Measurements from ENCODE around the gene CPNE5. TPM values are rescaled to one million over a fixed set of nuclear protein-coding genes. Genes with fewer than 3 reads are reported as not detected.

The CPNE5 gene
- total RNA-seq, 1 experiment from 2014 or later: not detected

DNA sequence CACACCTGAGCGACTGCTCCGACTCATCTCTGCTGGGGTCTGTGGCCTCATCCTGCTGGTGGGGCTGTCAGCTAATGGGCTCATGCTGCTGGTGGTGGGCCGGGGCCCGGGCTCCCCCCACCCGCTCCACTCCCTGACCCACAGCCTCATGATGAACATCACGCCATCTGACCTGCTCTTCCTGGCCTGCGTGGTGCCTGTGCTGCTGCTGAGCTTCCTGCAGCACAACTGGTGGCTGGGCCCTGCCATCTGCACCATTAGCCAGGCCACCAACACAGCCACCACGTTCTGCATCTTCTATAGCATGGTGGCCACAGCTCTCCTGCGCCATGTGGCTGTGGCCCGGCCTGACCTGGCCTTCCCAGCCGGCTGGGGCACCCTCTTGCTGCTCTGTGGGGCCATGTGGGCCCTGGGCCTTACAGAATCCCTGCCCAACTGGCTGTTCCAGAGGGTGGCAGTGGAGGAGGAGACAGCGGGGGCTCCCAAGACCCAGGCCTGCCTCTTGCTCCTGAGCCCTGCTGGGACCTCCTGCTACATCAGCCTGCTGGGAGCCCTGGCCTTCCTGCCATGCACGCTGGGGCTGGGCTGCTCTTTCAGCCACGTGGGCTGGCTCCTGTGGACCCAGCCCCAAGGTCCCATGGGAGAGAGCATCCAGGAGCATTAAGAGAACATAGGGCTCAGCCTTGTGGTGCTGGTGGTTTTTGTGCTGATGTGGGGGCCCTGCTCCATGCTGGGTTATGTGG is 102.0 kb downstream of the CPNE5 start:
- H4K20me1 ChIP-seq (ENCODE audit: low read length): no peaks in the 10 kb centered on the region
- no peak overlapping the region for H3K27ac ChIP-seq (ENCODE audit: low read length)
- no peak overlapping the region for H3K4me3 ChIP-seq (ENCODE audit: low read length)
- H3K36me3 ChIP-seq (ENCODE audit: low read depth, low read length): no peaks in the 10 kb centered on the region
- no peaks in the 10 kb centered on the region for H3K27me3 ChIP-seq (ENCODE audit: low read length)
- no peak overlapping the region for H3K4me2 ChIP-seq (ENCODE audit: low read length)
- peaks cover 22% of the 10 kb centered on the region for H3K4me1 ChIP-seq (ENCODE audit: insufficient read depth, low read length)
- POLR2A ChIA-PET (ENCODE audit: unreplicated experiment): no interaction called here
- ATAC-seq (no peak), DNase-seq (no peak)
- intact Hi-C loops (cut with micrococcal nuclease): no loop called here
- H3F3A ChIP-seq (ENCODE audit: low read length, unreplicated experiment): no peaks in the 10 kb centered on the region
- no peaks in the 10 kb centered on the region for H3K9me3 ChIP-seq (ENCODE audit: low read length)
- H3K9ac ChIP-seq (ENCODE audit: low read length): no peak overlapping the region
- H2AFZ ChIP-seq (ENCODE audit: low read length): no peak overlapping the region
- CTCF ChIA-PET: no interaction called here
- TF ChIP-seq, protein P1, sequence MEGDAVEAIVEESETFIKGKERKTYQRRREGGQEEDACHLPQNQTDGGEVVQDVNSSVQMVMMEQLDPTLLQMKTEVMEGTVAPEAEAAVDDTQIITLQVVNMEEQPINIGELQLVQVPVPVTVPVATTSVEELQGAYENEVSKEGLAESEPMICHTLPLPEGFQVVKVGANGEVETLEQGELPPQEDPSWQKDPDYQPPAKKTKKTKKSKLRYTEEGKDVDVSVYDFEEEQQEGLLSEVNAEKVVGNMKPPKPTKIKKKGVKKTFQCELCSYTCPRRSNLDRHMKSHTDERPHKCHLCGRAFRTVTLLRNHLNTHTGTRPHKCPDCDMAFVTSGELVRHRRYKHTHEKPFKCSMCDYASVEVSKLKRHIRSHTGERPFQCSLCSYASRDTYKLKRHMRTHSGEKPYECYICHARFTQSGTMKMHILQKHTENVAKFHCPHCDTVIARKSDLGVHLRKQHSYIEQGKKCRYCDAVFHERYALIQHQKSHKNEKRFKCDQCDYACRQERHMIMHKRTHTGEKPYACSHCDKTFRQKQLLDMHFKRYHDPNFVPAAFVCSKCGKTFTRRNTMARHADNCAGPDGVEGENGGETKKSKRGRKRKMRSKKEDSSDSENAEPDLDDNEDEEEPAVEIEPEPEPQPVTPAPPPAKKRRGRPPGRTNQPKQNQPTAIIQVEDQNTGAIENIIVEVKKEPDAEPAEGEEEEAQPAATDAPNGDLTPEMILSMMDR (conservative IDR thresholded peaks at IDR 0.05; ENCODE audit: low read depth, low read length): no peak
- TF ChIP-seq EZH2phosphoT487 (IDR thresholded peaks at IDR 0.05; ENCODE audit: borderline replicate concordance, low read length): no peak
- no peak for TF ChIP-seq EZH2 (IDR thresholded peaks at IDR 0.05; ENCODE audit: low read length, unreplicated experiment)
- no TSS peak for BruUV-seq (replicated peaks)
- no peaks in the 10 kb centered on the region for H3K9me2 ChIP-seq (replicated peaks; ENCODE audit: low read length)
- H3K79me2 ChIP-seq (ENCODE audit: low read length): no peaks in the 10 kb centered on the region

DNA sequence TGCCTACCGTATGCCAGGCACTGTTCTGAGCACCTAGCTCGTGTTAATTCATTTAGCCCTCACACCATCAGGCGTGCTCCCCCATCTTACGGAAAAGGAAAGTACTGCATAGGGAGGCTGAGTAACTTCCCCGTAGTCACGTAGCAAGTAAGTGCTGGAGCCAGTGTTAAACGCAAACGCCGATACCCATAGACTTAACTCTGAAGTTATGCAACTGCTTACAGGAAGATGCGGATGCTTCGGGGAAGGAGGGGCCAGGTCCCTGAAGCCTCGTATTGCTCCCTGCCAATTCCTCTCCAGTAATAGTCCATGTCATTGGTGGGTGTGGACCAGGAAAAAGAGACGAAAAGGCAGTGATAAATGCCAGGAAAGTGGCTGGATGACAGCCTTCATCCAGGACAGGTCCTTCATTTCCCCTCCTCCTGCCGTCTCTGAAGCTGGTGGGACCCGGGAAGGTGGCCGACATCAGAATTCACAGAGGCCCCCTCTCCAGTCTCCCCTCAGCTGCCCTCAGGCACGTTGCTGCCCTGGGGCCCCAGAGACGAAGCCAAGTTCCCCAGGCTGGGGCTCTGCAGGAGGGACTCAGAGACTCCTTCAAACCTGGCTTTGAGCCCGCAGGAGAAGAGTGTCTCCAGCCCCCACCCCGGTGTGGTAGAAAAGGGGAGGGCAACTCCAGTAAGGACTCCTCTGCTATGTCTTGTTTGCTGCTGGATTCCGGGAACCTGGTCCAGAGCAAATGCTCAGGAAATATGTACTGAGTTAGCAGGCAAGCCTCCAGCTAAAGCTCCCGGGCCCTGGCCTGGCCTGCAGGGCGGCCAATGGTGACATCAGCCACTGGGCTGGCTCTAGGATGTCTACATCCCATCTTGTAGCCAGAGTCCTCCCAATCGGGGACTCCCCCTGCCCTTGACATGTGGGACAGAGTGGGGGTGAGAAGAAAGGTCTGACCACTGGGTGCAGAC is 103.9 kb downstream of the CPNE5 start:
- ChIA-PET POLR2A (ENCODE audit: unreplicated experiment) (interaction anchor here (0.6 kb wide), 1 partner anchor 312 kb away, joined by 3 read pairs; no protein-coding TSS in a partner anchor), CTCF (interaction anchor here (1.0 kb wide), 1 partner anchor 46 kb away, joined by 3 read pairs; no protein-coding TSS in a partner anchor)
- Histone ChIP-seq H3K4me3 (ENCODE audit: low read length) (peak overlapping the region; percentile 59), H2AFZ (ENCODE audit: low read length) (peak overlapping the region; percentile 94), H3K36me3 (ENCODE audit: low read depth, low read length) (no peaks in the 10 kb centered on the region), H3K9ac (ENCODE audit: low read length) (peak overlapping the region; percentile 41; the same call in 1 of the 2 replicates), H3F3A (ENCODE audit: low read length, unreplicated experiment) (no peaks in the 10 kb centered on the region), H3K4me1 (ENCODE audit: insufficient read depth, low read length) (peaks cover 22% of the 10 kb centered on the region), H3K9me2 (replicated peaks; ENCODE audit: low read length) (no peaks in the 10 kb centered on the region), H3K4me2 (ENCODE audit: low read length) (peak overlapping the region; percentile 87), H3K9me3 (ENCODE audit: low read length) (no peaks in the 10 kb centered on the region), H3K27ac (ENCODE audit: low read length) (no peak overlapping the region), H3K27me3 (ENCODE audit: low read length) (no peaks in the 10 kb centered on the region), H3K79me2 (ENCODE audit: low read length) (no peaks in the 10 kb centered on the region), H4K20me1 (ENCODE audit: low read length) (no peaks in the 10 kb centered on the region)
- DNase-seq (peak; percentile 59), ATAC-seq (peak; percentile 68)
- TSS peak; percentile 35 for BruUV-seq (replicated peaks)
- TF ChIP-seq EZH2phosphoT487 (IDR thresholded peaks at IDR 0.05; ENCODE audit: borderline replicate concordance, low read length) (no peak), EZH2 (IDR thresholded peaks at IDR 0.05; ENCODE audit: low read length, unreplicated experiment) (no peak)
- TF ChIP-seq, protein P1 (conservative IDR thresholded peaks at IDR 0.05; ENCODE audit: low read depth, low read length): no peak
- intact Hi-C loops (cut with micrococcal nuclease): no loop called here
